DMS114 treated with DMSO at 0.1 percent for 48 hours (cell line): Measurements from ENCODE around the gene CDC42BPB.

Experiments used
- DNase-seq: peaks from one replicate; lab custom pipeline; 2025; ENCODE audit not compliant: unreplicated experiment; lab: John Stamatoyannopoulos, UW

Gene CDC42BPB

GRCh38 chr14:103073876-103074728 is 16.8 kb upstream of the CDC42BPB start:
- no peak for DNase-seq

DNA sequence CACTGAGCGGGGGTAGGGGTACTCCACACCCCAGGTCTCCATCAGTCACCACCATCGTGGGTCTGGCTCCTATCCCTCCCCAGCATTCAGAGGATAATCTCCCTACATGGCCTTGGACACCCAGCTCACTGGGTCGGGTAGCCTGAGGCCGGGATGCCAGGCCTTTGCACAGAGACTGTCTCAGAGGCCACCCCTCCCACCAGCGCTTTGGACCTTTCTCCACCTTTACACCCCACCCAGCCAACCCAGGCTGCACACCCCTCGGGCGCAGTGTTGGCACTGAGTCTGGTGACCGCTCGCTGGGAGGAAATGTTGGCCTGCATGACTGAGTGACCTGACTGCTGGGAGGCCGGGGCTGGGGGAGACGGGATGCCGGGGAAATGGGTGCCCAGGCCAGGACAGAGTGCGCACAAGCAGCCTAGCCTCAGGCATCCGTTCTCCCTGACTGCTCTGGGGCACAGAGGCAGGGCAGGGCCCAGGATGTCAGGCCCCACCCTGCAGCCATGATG is 16.1 kb upstream of the CDC42BPB start:
- DNase-seq = no peak

DNA sequence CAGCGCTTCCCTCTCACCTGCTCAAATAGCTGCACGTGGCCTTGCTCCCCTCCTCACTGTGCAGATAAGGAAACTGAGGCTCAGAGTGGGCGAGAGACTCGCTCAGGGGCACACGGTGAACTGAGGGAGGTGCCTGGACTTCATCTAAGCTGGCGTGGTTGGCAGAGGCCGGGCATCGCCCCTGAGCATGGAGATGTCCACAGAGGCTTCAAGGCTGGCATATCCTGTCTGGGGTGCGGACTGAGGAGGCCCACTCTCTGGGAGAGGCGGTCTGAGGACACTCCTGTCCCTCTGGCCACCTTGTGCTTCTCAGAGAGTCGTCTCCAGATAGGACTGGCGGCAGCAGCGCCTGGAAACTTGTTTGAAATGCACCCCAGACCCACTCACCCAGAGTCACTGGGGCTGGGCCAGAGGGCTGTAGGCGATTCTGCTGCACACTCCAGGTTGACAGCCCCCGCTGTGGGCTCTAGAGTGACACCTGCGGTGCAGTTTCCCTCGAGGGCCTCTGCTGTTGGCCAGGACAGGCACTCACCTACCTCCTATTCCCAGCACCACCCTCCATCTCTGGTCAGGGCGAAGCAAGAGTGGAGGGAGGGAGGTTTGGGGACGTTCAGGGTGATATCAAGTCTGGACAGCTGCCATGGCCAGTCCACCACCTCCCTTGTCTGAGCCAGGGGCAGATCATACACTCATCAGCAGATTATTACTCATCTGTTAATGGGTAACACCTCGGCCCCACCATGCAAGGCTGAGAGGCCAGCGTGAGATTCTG is 15.4 kb upstream of the CDC42BPB start:
- DNase-seq = no peak

GRCh38 chr14:103071544-103072251 is 14.3 kb upstream of the CDC42BPB start:
- DNase-seq = no peak

- no peak for DNase-seq
Measured at GRCh38 chr14:103070971-103071542, 13.7 kb upstream of the CDC42BPB start.

- DNase-seq = no peak
Measured at GRCh38 chr14:103070263-103070885, 13.0 kb upstream of the CDC42BPB start.

DNA sequence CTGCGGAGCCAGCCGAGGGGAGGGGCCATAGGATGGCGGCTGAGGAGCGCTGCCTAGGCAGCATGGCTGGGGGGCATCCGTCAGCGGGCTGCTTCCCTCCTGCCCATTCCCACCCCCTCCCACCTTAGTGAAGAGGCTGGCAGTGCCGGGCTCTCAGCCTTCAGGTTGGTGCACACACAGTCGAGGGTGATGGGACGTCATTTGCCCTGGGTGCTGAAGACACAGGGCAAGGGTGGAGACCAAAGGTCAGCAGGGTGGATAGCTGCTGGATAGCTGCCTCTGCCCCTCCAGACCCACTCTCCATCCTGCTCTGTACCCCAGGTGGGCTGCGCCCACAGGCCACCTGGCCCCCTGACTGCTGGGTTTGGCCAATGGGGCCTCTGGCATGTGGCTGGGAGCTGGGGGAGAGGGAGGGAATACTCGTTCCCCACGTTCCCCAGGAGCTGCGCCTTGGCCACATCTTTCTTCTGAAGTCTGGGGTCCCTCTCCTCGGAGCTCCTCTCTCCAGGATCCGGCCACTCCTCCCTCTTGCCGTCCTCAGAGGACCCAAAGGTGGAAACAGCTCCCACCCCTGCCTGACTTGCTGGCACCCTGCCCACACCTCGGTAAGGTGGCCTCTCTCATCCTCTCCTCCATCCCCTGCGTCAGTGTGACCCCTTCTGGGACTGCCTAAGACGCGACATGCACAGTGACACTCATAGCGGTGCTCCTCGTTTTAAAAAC is 11.2 kb upstream of the CDC42BPB start:
- no peak for DNase-seq

DNA sequence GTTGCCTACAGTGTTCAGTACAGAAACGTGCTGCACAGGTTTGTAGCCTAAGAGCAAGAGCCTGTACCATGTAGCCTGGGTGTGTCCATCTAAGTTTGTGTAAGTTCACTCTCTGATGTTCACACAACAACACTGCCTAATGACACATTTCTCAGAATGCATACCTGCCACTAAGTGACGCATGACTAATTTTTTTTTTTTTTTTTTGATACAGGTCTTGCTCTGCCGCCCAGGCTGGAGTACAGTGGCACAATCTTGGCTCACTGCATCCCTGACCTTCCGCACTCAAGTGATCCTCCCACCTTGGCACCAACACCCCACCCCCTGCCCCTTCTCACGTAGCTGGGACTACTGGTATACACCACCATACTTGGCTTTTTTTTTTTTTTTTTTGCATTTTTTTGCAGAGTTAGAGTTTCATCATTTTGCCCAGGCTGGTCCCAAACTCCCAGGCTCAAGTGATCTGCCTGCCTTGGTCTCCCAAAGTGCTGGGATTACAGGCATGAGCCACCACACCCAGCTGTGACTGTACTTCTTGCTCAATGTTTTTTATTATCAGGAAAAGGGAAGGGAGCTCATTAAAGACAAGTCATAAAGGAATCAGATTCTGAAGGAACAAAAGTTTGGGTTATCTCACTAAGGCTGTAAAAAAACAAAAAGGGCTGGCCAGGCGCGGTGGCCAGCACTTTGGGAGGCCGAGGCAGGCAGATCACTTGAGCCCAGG is 10.0 kb upstream of the CDC42BPB start:
- DNase-seq = no peak

DNA sequence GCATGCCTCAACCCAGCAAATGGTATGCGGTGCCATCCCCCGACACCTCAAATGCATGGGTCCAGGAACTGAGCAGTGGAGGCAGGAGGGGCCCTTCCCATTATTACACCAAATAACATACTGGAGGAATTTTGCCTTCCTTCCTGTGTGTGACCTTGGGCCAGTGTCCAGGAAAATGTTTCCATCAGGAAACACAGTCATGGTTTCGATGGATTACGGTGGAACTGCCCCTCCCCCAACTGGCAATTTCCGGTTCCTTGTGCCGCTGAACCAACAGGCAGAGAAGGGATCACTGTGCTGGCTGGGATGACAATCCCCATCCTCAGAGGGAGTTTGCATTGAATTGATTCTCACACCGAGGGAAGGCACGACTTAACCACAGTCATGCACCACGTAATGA is 9.1 kb upstream of the CDC42BPB start:
- no peak for DNase-seq

GRCh38 chr14:103065861-103066260 is 8.5 kb upstream of the CDC42BPB start:
- DNase-seq = no peak

DNA sequence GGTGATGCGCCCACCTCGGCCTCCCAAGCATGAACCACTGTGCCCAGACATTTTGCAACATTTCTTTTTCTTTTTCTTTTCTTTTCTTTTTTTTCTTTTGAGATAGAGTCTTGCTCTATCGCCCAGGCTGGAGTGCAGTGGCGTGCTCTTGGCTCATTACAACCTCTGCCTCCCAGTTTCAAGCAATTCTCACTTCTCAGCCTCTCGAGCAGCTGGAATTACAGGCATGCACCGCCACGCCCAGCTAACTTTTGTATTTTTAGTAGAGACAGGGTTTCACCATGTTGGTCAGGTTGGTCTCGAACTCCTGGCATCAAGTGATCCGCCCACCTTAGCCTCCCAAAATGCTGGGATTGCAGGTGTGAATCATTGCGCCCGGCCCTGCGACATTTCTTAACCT is 7.6 kb upstream of the CDC42BPB start:
- no peak for DNase-seq

DNA sequence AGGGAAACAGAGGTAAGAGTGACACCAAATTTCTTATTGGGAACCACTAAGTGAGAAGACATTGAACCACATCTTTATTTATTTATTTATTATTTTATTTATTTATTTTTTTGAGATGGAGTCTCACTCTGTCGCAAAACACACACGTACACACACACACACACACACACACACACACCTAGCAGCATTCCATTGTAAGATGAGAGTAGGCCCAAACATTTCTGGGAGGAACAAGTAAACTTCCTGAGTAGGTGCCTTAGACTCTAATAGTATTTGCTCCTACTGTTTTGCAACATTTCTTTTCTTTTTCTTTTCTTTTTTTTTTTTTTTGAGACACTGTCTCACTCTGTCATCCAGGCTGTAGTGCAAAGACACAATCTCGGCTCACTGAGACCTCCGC is 7.1 kb upstream of the CDC42BPB start:
- no peak for DNase-seq

DNA sequence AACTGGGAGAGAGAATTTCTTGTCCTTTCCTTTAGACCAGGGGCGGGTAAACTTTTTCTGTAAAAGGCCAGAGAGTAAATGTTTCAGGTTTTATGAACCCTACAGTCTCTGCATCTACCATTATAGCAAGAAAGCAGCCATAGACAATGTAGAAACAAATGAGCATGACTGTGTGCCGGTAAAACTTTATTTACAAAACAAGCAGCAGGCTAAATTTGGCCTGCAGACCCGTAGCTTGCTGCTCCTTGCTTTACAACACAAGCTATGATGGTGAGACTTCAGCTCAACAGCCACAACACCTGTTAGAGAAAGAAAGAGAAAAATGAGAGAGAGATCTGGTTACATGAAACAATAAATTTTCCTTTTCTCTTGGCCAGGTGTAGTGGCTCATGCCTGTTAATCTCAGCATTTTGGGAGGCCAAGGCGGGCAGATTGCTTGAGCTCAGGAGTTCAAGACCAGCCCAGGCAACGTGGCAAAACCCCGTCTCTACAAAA is 4.2 kb upstream of the CDC42BPB start:
- DNase-seq = no peak

GRCh38 chr14:103059556-103059955 is 2.2 kb upstream of the CDC42BPB start:
- DNase-seq = no peak

GRCh38 chr14:103058164-103059055 is 1.1 kb upstream of the CDC42BPB start:
- DNase-seq = no peak

DNA sequence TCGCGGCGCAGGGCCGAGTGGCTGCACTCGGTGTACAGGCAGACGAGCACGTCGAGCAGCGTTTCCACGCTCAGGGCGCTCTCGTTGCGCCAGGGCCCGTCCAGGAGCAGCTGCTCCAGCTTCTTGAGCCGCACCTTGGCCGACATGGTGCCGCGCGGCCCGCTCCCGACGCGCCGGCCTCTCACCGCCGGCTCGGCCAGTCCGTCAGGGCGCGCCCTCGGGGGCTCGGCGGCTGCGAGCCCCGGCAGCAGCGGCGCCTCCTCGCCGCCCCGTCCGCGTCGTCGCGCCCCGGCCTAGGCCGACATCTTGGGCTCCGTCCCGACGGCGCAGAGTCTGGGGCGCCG is 349 bp downstream of the CDC42BPB start:
- no peak for DNase-seq

GRCh38 chr14:103056322-103057027 is 874 bp downstream of the CDC42BPB start:
- peak; percentile 46 for DNase-seq

DNA sequence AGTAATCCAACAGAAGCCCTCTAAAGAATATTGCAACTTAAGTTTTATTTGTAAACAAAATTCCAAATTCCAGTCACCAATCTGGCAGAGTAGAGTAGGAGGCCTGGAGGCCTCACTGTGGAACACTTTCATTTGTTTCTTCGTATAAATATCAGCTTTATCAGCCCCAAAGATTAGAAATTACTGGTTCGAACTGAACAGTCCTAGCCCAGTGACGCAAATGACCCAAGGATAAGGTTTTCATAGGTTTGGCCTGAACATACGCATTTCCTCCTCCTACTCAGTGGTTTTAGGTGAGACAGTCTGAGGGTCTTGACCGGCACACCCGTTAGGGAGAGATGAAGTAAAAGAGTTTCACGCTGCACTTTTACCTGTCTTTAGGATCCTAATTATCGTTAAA is 1.7 kb downstream of the CDC42BPB start:
- no peak for DNase-seq
